Activated T-helper 1 cell treated with anti-CD3 and anti-CD28 coated beads, Interleukin-12 subunit alpha, Interleukin-12 subunit beta, Interleukin-2, Interleukin-4 antibody, amounts not matched to agents 30 ng/mL and 10 ng/mL and 1 ng/mL, durations not matched to agents 14 hours and 24 hours and 36 hours (primary cell): ENCODE measurements around the gene ATAD3B. TPM values are rescaled to one million over a fixed set of nuclear protein-coding genes. Genes with fewer than 3 reads are reported as not detected.
A peak's percentile ranks its signal among the peaks of the same experiment; 100 is the strongest.
"Not testable (repeated sequence)": the region's sequence is repeated elsewhere in the genome, so short reads cannot be mapped to it uniquely, and the experiment has no call there.

ENCODE experiments used
- DNase-seq: peaks from one replicate; pipeline ENCODE4 v3.0.0; 2021; ENCODE audit warnings: low spot score
- H3K27ac Mint-ChIP-seq: one replicate; pipeline ENCODE4 v1.8.0; 2021; ENCODE audit warnings: mild to moderate bottlenecking, mixed read lengths
- H3K27me3 Mint-ChIP-seq: one replicate; pipeline ENCODE4 v1.8.0; 2022; ENCODE audit warnings: mild to moderate bottlenecking, moderate library complexity, mixed read lengths; ENCODE audit not compliant: insufficient read depth
- H3K36me3 Mint-ChIP-seq: one replicate; pipeline ENCODE4 v1.8.0; 2021; ENCODE audit warnings: low read depth, mixed read lengths
- H3K4me1 Mint-ChIP-seq: one replicate; pipeline ENCODE4 v1.8.0; 2021; ENCODE audit warnings: low read depth, mixed read lengths
- H3K4me3 Mint-ChIP-seq: one replicate; pipeline ENCODE4 v1.8.0; 2021; ENCODE audit warnings: mild to moderate bottlenecking, moderate library complexity, mixed read lengths
- H3K9me3 Mint-ChIP-seq: one replicate; pipeline ENCODE4 v1.8.0; 2021; ENCODE audit warnings: mixed read lengths
- intact Hi-C: fragments of 100-400 bp; cut with micrococcal nuclease; formaldehyde crosslinking; loops from one replicate; pipeline ENCODE4 v1.15.1; 2024
- total RNA-seq: library from RNA; stranded (reverse); gene quantifications from 2 replicates; pipeline ENCODE4 v1.2.3, GENCODE V29; 2022

ATAD3B gene
- total RNA-seq, 1 donor from 2014 or later = 113 TPM

DNA sequence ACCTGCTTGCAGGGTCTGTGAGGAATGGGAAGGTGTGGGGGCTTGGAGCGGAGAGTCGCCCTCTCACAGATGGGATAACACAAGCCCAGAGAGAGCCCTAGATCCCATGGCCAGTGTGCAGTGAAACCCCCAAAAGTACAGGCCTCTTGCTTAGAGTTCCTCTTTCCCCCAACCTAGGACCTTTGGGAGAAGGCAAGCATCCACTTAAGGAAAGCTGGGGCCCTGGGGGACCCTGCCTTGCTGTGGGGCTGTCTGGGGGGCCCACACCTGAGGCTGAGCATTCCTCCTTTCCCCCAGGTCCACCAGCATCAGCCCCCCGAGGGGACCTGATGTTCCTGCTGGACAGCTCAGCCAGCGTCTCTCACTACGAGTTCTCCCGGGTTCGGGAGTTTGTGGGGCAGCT, 34.9 kb upstream of the ATAD3B start:
- H3K36me3 Mint-ChIP-seq = no peaks in the 10 kb centered on the region
- no peak for DNase-seq
- H3K9me3 Mint-ChIP-seq = no peaks in the 10 kb centered on the region
- H3K27ac Mint-ChIP-seq = no peak overlapping the region
- peak overlapping the region; percentile 51 for H3K4me3 Mint-ChIP-seq
- H3K4me1 Mint-ChIP-seq = no peaks in the 10 kb centered on the region
- peaks cover 2% of the 10 kb centered on the region for H3K27me3 Mint-ChIP-seq
- intact Hi-C loops = no loop called here

DNA sequence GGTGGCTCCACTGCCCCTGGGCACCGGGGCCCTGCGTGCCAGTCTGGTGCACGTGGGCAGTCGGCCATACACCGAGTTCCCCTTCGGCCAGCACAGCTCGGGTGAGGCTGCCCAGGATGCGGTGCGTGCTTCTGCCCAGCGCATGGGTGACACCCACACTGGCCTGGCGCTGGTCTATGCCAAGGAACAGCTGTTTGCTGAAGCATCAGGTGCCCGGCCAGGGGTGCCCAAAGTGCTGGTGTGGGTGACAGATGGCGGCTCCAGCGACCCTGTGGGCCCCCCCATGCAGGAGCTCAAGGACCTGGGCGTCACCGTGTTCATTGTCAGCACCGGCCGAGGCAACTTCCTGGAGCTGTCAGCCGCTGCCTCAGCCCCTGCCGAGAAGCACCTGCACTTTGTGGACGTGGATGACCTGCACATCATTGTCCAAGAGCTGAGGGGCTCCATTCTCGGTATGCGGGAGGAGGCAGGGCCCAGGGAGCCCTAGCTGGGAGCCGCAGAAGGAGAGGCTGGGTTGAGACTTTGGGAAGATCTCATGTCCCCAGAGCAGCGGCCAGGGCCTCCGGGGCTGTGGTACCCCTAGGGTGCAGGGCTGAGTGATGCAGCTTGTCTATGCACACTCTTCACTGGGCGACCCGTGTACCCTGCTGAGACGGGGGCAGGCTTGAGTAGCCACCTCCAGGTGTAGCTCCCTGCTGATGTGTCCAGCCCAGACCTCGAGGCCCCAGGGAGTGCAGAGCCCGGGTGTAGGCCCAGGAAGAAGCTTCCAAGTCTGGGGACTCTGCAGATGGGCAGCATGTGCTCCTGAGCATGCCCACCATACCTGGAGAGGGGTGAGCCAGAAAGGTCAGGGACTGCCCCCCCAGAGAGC, 34.3 kb upstream of the ATAD3B start:
- intact Hi-C loops = no loop called here
- DNase-seq = no peak
- Mint-ChIP-seq H3K27me3 (peaks cover 2% of the 10 kb centered on the region), H3K4me1 (no peaks in the 10 kb centered on the region), H3K4me3 (no peak overlapping the region), H3K36me3 (no peaks in the 10 kb centered on the region), H3K9me3 (no peaks in the 10 kb centered on the region), H3K27ac (no peak overlapping the region)

DNA sequence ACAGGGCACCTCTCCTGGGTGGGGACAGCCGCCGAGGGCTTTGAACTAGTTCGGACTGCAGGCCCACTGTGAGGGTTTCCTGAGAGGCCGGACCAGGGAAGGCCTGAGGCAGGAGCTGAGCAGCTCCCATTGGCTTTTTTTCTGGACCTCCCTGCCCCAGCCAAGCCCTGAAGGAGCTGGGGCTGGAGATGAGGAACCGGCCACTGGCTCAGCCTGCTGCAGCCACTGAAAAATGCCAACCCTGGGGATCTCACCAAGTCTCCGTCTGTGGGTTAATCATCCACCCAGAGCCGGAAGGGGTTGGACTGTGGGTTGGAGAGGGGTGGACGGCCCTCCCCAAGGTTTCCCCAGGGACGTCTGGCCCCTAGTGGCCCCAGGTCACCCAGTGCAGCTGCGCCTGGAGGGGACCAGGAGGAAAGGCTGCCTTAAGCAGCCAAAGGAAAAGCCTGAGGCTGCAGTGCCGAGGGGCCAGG, 33.6 kb upstream of the ATAD3B start:
- Mint-ChIP-seq H3K9me3 (no peaks in the 10 kb centered on the region), H3K36me3 (no peaks in the 10 kb centered on the region), H3K27me3 (peaks cover 2% of the 10 kb centered on the region), H3K4me3 (no peak overlapping the region), H3K27ac (no peak overlapping the region), H3K4me1 (no peaks in the 10 kb centered on the region)
- intact Hi-C loops = no loop called here
- DNase-seq = no peak

DNA sequence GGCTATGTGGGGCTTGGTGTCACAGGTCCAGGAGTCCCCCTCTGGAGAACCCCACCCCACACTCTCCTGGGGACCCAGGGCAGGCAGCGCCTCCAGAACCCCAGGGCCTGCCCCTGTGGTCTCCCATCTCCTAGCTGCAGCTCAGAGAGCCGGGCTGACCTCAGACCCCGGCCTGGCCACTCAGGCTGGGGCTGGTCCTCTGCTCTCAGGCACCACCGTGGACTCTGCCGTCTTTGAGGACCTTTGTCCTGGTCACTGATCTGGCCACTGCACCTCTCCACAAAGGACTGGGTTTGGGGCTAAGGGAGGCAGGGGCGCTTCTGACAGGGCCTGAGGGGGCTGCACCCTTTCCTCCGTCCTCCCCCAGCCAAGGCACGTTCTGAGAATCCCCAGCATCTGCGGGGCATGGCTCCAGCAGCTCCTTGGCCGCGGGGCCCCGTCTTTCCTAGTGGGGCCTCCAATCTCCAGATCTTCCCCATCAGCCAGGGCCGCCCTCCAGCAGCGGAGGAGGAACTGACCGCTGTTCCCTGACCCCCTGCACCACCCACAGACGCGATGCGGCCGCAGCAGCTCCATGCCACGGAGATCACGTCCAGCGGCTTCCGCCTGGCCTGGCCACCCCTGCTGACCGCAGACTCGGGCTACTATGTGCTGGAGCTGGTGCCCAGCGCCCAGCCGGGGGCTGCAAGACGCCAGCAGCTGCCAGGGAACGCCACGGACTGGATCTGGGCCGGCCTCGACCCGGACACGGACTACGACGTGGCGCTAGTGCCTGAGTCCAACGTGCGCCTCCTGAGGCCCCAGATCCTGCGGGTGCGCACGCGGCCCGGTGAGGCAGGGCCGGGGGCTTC, 32.8 kb upstream of the ATAD3B start:
- Mint-ChIP-seq H3K27ac (no peak overlapping the region), H3K4me3 (no peak overlapping the region), H3K4me1 (no peaks in the 10 kb centered on the region), H3K9me3 (no peaks in the 10 kb centered on the region), H3K36me3 (no peaks in the 10 kb centered on the region), H3K27me3 (peaks cover 2% of the 10 kb centered on the region)
- DNase-seq = no peak
- intact Hi-C loops = no loop called here

DNA sequence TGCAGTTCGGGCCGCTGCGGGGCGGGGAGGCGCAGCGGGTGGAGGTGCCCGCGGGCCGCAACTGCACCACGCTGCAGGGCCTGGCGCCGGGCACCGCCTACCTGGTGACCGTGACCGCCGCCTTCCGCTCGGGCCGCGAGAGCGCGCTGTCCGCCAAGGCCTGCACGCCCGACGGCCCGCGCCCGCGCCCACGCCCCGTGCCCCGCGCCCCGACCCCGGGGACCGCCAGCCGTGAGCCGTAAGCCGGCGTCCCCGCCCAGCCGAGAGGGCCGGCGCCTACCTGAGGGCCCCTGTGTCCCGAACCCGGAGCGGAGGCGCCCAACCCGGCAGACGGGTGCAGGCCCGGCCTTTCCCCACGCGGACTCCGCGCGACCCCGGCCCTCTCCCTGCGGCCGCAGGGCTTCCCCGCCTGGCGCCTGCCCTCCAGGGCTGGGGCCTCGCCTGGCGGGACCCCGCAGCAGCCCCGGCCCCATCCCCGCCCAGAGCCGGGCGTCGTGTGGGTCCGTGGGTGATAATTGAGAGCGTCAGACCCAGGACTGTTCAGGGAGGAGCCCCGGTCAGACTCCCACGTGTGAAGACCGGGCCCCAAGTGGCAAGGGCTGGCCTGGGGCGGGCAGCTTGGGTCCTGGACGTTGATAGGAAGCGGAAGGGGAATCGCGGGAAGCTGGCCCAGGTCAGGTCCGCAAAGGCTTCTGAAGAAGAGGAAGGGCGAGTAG, 31.9 kb upstream of the ATAD3B start:
- Mint-ChIP-seq H3K4me1 (no peaks in the 10 kb centered on the region), H3K36me3 (no peaks in the 10 kb centered on the region), H3K27ac (no peak overlapping the region), H3K27me3 (peaks cover 2% of the 10 kb centered on the region), H3K4me3 (no peak overlapping the region), H3K9me3 (no peaks in the 10 kb centered on the region)
- intact Hi-C loops = loop anchor here (2.0 kb wide), 2 partner anchors 33 to 41 kb away; partner anchors contain the start of genes CCNL2 and MRPL20
- no peak for DNase-seq

DNA sequence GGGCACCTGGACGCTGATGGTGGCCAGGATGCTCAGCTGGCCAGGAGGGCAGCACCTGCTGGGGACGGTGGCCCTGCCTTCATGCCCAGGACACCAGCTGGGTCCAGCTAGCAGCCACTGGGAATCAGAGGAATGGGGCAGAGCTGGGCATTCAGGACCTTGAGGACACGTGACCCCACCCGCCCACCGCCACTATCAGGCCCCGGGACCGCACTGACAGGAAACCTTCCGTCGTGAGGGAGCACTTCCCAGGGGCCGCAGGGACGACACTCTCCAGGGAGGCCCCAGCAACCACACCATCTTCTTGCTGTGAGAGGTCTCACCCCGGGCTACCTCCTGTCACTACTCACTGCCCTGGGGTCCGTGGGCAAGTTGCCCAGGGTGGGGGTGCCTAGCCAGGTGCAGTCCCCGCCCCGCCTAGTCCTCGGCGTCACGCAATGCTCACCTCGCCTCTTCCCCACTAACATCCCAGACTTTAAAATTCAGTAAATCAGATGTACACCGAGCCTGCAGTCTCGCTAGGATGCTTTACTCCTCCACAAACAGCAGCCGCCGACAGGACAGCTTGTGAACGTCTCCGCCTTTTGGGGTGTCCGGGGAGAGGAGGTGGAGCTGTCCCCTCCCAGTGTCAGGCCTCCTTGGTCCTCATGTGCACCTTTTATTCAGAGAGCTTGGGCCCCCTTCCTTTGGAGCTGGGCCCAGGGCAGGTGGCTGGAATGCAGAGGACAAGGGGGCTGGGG, 31.1 kb upstream of the ATAD3B start:
- peaks cover 2% of the 10 kb centered on the region for H3K27me3 Mint-ChIP-seq
- no peaks in the 10 kb centered on the region for H3K4me1 Mint-ChIP-seq
- intact Hi-C loops = loop anchor here (2.0 kb wide), 2 partner anchors 34 to 42 kb away; partner anchors contain the start of genes CCNL2 and MRPL20
- no peaks in the 10 kb centered on the region for H3K9me3 Mint-ChIP-seq
- H3K4me3 Mint-ChIP-seq = no peak overlapping the region
- no peak overlapping the region for H3K27ac Mint-ChIP-seq
- H3K36me3 Mint-ChIP-seq = no peaks in the 10 kb centered on the region
- no peak for DNase-seq

DNA sequence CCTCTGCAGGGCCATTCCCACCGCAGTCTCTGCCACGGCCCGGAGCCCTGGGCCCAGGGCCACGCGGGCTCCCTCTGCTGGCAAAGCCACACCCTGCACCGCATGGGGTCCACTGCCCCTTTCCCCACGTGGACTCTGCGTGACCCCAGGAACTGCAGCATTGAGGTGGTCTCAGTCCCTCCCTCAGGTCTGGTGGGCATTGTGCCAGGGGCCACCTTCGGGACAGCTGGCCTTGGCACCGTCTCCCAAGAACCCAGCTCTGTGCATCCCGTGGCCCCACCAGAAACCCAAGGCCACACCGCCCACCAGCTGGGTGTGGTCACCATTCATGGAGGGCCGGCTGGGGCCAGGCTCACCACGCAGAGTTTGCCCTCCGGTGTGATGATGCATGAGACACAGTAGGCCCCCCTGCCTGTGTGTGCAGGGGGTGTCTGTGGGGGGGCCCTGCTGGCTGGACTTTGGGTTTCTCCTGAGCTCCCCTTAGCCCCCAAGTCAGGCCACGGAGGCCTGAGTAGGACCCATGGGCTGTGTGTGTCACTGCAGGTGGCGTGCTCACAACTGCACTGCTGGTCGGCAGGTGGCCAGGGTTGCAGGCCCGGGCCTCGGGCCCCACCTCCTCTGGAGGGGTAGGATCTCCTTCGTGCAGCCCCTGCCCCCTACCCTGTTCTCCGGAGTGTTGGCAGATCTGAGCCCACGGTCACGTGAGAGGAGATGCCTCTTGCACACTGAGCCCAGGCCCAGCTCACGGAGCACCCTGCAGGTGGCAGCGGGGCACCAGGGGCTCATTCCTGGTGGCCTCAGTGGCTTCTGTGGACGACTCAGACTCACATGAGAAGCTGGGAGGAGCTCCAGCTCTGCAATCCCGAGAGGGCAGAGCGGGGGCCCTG, 30.3 kb upstream of the ATAD3B start:
- no peaks in the 10 kb centered on the region for H3K4me1 Mint-ChIP-seq
- no peaks in the 10 kb centered on the region for H3K9me3 Mint-ChIP-seq
- H3K27ac Mint-ChIP-seq = no peak overlapping the region
- H3K36me3 Mint-ChIP-seq = no peaks in the 10 kb centered on the region
- peak; percentile 30 for DNase-seq
- intact Hi-C loops = loop anchor here (2.0 kb wide), 2 partner anchors 34 to 42 kb away; partner anchors contain the start of genes CCNL2 and MRPL20
- peaks cover 2% of the 10 kb centered on the region for H3K27me3 Mint-ChIP-seq
- no peak overlapping the region for H3K4me3 Mint-ChIP-seq

DNA sequence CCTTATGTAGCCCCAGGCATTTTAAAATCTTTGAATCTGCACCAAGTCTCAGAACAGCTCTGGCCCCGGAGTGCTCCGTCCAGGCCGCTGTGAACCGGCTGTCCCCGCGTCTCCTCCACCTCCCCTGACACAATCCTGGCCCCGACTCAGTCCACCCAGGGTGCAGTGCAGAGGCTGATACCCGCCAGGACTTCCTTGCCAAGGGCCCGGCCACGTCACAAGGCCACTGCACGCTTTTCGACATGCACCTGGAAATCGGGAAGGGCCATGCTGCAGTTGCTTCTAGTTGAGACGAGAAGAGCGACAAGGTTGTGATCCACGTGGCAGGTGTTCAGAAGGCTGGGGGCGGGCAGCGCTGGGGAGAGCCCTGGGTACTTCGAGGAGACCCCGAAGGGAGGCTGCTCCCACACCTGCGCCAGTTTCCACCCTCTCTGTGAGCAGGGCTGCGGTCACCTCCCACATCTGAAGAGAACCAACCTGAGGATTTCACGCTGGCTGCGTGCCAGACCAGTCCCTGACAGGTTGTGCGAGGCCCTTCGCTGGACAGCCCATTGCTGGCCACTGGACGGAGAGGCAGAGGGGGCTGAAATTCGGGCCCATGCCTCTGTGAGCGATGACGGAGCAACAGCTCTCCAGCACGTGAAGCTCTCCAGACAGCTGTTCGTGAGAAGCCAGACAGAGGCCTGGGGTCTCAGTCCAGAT, 29.3 kb upstream of the ATAD3B start:
- H3K4me1 Mint-ChIP-seq = no peaks in the 10 kb centered on the region

DNA sequence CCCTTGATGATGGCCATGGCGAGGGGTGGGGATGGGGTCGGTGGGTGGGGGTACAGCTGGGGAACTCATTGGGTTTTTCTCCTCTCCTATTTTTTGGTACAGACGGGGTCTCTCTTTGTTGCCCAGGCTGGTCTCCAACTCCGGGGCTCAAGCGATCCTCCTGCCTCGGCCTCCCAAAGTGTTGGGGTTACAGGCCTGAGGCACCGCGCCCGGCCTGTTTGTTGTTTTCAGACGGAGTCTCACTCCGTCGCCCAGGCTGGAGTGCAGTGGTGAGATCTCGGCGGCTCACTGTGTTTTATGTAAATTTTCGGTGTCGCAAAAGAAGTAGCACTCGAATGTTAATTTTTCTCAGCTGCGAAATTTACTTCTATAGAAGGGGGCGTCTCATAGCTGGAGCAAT, 24.9 kb upstream of the ATAD3B start:
- H3K4me3 Mint-ChIP-seq, H3K36me3 Mint-ChIP-seq, H3K9me3 Mint-ChIP-seq, DNase-seq, H3K27me3 Mint-ChIP-seq, H3K27ac Mint-ChIP-seq, intact Hi-C loops, H3K4me1 Mint-ChIP-seq: not testable (repeated sequence)

More for the DNA sequence above, 29.3 kb upstream of the ATAD3B start:
- H3K4me3 Mint-ChIP-seq = no peak overlapping the region
- no peaks in the 10 kb centered on the region for H3K9me3 Mint-ChIP-seq
- no peak for DNase-seq
- no peaks in the 10 kb centered on the region for H3K27me3 Mint-ChIP-seq
- intact Hi-C loops = no loop called here
- H3K27ac Mint-ChIP-seq = no peak overlapping the region
- H3K36me3 Mint-ChIP-seq = no peaks in the 10 kb centered on the region

DNA sequence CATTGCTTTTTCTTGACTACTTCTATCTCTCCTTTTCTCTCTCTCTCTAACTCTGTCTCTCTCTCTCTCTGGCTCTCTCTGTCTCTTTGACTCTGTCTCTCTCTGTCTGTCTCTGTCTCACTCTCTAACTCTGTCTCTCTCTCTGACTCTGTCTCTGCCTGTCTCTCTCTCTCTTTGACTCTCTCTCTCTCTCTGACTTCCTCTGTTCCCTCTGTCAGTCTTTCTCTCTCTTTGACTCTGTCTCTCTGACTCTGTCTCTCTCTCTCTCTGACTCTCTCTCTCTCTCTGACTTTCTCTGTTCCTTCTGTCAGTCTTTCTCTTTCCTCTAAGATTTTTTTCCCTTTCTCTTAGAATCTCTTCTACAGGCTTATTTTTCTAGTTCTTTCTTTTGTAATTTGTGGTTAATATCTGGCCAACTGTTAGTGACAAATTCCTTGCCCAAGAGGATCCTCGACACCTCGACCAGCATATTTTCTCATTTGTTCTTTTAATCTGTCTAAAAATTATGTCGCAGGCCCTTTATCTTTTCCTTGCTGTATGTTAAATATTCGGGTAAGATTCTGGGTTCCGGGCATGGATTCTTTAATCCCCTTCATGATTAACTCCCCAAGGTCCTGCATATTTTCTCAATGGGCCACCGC, 22.3 kb upstream of the ATAD3B start, which contains the start of gene ATAD3C:
Gene ATAD3C, plus strand, starts transcription at position 591 of the 641 bp plus-strand sequence. CDS start 995 bp downstream, outside the sequence.
- Mint-ChIP-seq H3K27me3 (peaks cover 3% of the 10 kb centered on the region), H3K4me1 (no peaks in the 10 kb centered on the region), H3K27ac (no peak within 1 kb of the TSS), H3K4me3 (no peak within 1 kb of the TSS), H3K36me3 (no peaks in the 10 kb centered on the region), H3K9me3 (no peaks in the 10 kb centered on the region)
- intact Hi-C loops = no loop called here
- DNase-seq = no peak
